GM19238 (cell line): ENCODE results near the gene PAN3.
A peak's percentile ranks its signal among the peaks of the same experiment; 100 is the strongest.

Source experiments
- DNase-seq: peaks from one replicate; pipeline ENCODE4 v3.0.0; 2011; ENCODE audit warnings: low spot score; ENCODE audit not compliant: insufficient read length

The PAN3 gene

DNA sequence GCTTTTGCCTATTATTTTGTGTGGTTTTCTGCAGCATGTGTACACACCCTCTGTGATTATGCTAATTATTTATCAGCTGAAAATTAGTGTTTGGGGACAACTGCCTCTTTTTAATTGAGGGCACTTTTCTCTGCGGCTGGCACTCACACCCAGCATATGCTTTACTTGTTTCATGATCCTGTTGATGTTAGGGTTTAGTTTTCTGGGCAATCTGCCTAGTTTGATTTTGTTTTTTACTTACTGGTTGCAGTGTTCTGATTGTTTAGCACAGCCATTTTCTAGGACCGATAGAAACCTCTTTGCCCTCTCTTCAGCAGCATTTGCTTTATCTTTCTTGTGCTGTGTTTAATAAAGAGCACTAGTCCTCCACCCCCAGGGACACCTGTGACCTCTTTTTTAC lies 161.6 kb downstream of the PAN3 start:
- DNase-seq = no peak

DNA sequence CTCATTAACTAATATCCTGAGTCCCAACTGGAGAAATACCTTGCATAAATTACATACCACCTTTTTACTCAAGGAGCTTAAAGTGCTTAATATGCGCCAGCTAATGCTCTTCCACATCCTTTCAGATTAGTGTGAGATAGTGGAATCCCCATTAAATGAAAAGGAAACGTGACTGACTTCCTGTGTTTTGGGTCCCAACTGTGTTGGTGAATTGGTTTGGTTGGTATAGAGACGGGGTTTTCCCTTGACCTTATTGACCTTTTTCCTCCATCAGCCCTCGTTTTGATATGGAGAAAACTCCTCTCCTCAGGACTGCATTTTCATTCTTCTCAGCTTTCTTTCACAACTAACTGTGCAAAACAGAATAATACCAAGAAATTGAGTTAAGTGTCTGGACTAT lies 163.5 kb downstream of the PAN3 start:
- no peak for DNase-seq

DNA sequence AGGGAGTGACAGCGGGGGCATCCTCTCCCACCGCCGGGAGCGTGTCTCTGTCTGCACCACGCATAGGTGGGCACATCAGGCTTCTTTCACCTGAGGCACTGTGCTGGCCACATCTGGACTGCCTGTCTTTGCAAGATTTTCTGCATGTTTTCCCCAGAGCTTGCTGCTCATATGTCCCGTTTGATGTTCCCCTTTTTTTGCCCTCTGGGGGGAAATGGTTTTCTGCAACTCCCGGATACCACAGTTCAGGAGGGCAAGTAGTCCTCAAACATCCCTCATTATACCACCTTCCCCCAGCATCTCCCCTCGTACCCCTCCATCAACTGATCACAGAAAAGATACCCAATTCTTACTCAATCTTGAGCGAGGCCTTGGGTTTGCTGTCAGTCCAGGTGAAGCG lies 168.0 kb downstream of the PAN3 start:
- DNase-seq = no peak

DNA sequence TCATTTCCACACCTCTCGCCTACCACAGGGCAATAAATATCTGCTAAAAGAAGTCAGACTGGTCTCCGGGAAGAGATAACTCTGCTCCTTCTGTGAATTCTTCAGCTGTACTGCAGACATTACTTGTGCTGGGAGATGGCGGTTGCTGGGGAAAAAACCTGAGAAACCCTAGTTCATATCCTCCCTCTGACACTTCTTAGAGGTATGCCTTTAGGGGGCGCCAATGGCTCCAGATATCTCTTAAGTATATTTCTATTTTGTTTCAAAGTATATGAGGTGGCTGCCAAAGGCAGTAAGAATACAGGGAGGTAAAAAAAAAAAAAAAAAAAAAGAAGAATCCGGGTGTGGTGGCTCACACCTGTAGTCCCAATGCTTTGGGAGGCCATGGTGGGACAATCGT lies 175.2 kb downstream of the PAN3 start:
- no peak for DNase-seq

DNA sequence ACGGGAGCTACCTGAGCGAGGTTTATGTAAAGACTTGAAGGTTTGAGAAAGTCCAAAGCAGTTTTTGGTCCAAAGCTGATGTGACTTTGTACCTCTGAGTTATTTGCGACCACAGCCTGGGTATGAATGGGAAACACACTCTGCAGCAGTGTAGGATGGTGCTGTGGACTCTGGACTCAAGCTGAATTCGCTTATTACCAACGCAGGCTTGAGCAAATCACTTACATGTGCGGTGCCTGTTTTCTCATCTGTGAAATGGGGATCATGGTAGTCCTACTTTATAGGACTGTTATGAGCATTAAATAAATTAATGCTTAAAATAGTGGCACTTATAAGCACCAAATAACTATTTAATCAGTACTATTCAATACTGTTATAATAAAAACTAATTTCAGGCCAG lies 176.5 kb downstream of the PAN3 start:
- DNase-seq = no peak

DNA sequence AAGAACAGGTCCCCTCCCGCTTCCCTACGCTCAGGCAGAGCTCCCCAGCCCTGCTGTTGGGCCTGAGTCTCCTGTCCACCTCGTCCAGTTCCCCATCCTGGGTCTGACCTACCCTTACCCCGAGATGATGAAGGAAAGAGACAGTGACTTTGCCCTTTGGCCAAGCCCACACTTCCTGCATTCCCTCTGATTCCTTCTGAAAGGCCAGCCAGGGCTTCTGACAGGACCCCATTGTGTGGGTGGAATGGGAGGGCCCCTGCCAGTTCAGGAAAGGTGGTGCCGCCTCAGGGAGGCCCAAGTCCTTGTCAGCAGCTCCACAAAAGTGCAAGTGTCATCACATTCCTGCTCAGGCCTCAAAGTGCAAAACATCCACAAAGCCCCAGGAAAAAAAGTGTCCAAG lies 177.8 kb downstream of the PAN3 start:
- DNase-seq = no peak

DNA sequence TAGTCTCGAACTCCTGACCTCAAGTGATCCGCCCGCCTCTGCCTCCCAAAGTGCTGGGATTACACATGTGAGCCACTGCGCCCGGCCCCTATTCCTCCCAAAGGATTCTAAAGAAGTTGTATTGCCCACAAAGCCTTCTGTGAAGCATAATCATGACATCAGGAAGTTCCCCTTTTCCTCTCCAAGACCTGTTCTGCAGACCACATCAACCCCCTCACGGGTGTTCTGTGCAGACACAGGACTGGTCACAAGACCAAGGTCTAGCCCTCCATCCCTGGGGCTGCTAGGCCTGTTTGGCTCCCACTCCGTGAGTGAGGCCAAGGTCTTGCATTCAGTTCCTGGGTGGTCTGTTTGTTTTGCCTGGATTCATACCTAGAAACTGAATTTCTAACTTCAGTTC lies 178.5 kb downstream of the PAN3 start:
- no peak for DNase-seq

DNA sequence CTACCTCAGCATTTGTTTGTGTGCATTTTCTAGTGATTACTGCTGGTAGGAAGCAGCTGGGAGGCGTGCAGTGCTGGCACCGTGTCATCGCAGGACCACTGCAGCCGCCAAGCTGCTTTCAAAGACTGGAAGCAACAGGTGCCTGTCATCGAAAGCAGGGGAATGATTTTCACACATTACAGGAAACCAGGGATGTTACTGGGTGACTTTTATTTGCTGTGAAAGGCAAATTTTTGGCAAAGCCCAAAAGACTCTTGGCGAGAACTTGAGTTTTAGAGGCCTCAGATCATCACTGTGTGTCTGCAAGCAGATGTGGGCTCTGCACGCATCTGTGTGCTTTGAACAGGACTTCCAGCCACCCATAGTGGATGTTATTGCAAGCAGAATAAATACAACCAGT lies 180.2 kb downstream of the PAN3 start:
- DNase-seq = no peak

DNA sequence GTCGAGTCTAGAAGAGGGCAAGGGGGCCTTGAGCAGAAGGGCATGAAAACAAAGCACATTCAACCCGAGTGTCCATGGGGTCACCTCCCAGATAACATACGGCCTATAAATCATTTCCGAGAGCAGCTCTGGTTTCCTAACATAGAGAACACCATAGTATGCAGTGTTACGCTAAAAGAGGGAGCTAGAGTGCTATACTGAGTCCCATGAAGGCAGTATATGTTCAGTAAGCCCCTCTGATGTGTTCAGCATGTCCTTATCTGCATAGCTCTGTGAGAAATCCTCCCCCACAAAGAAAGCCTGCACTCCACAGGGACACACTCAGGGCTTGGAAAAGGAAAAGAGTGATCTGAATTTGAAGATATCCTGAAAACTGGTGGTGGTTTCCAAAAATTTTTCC lies 181.2 kb downstream of the PAN3 start:
- DNase-seq = no peak

DNA sequence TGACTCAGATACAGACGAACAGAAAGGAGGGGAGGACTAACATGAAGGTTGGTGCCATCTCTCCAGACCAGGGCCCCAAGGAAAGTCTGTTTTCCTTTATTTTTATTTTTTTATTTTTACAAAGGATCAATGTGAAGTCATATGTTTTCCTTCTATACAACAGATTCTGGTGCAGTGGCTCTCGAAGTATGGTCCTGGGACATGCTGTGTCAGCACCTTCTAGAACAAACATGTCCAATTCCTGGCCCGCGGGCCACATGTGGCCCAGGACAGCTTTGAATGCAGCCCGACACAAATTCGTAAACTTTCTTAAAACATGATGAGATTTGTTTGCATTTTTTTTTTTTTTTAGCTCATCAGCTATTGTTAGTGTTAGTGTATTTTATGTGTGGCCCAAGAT lies 181.9 kb downstream of the PAN3 start:
- no peak for DNase-seq

DNA sequence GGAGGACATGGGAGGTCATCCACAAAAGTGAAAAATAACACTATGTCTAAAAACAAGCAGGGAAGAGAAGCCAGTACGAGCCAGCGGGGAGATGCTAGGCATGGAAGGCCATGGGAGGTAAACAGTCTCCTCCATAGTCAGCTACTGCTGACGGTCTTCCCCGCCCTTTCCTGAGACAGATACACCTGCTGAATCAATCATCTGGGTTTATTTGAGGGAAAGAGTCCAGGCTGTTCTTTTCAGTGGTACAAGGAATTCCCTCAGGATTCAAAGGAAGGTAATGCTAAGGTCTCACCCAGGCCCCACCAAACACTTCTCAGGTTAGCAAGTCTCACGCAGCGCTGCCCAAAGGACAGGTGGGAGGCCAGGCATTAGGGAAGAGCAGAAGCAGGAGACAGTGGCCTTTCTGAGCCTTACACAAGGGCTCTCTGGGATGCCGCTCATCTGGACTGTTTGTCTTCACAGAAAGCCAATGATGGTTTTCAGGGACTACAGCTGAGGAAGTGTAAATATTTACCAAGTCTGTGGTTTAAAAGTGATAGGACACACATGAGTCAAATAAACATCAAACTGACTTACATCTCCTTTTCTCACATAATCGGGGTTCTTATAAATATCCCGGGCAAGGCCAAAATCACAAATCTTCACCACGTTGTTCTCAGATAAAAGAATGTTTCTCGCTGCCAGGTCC lies 182.7 kb downstream of the PAN3 start:
- DNase-seq = no peak

DNA sequence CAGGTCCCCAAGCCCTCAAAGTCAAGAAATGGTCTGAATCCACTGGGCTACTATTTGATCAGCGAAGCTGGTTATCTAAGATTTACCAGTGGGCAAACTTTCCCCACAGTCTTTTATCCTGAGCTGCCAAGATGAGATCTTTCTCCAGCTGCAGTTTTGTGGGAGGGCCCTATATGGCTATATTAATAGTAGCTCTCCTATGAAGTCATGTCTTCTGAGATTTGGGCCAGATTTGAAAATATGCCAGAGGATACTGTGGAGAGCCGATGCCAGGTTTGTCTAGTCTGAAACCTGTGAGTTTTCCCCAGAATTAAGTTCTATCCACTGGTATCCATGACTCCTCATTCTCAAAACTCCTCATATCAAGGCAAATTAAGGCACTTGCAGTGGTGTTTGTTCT lies 183.4 kb downstream of the PAN3 start:
- no peak for DNase-seq

DNA sequence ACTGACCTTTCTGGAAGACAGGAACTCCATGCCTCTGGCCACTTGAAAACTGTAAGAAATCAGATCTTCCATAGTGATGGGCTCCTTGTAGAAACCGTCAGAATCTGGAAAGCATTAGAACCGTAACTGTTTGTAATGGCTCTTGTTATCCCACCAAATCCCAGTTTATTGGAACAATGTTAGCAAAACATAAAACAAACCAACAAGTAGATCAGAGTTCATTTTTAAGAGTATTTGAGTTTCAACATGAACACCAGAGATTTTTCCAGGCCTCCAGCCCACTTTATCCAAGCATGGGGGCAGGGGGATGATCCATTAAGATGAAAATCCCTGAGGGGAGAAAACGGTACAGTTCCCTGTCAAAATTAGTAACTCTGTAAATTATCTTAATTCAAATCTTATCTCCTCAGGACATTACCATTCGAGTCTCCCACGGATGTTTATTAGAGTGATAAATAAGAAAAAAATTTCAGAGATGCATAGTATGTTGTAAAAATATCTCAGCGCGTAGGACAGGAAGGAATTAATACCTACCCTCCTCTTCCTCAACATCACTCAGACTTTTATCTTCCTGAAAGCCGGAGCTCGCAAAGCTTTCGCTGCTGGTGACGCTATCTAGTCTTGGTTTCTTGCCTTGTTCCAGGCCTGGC lies 184.0 kb downstream of the PAN3 start:
- DNase-seq = no peak

DNA sequence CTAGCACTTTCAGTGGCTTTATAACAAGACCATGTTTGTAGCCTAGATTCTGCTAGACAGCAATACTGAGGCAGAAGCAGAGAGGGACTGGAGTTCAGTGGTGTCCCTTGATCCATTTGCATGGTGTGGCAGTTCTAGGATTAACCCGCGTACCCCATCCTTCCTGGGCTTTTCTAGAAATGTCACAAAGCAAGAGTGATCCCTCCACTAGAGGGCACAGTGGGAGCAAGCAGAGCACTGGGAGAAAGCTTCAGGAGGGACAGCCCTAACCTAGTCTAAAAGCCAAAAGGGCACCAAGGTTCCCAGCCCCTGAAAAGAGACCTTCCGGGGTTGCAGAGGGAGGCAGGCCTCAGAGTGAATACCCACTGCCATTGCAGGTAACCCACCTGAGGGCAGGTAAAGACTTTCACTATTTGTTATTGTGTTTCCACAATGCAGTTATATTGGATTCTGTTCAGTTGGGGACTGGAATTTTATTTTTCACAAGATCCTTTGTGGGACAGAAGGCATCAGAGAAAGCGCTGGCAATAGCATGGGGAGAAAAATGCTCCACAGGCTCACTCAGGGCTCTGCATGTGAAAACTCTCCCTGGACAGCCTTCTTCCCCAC lies 185.9 kb downstream of the PAN3 start:
- peak; percentile 64 for DNase-seq

DNA sequence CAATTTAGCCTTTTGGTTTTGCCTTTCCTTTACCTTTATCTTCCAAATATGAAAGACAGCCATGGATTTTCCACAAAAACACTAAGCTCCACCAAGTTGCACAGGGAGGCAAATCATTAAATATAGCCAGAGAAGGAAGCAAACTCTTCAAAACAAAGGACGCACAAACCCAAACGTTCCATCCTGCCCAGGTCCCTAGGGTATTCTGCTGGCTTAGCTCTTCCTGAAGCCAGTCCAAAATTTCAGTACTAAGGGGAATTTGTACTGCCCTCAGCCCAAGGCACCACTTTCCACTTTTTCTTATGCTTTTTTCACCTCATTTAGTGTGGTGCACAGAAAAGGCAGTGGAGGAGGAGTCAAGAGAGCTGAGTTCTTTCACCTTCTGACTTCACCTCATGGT lies 186.7 kb downstream of the PAN3 start:
- no peak for DNase-seq

DNA sequence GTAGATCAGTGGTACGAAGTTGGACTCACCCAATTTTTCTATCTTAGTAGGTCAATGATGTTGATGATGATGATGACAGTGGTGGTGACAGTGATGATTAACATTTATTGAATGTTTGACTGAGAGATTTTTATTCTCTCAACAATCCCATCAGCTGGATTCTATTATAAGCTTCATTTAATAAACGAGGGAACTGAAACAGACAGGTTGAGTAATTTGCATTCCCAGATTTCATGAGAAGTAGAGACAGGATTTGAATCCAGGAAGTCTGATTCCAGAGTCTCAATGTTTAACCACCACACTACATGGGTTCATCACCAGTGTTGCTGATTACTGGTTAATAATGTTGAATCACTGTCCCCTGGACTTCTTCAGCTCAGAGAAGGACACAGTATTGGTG lies 187.7 kb downstream of the PAN3 start:
- DNase-seq = no peak

DNA sequence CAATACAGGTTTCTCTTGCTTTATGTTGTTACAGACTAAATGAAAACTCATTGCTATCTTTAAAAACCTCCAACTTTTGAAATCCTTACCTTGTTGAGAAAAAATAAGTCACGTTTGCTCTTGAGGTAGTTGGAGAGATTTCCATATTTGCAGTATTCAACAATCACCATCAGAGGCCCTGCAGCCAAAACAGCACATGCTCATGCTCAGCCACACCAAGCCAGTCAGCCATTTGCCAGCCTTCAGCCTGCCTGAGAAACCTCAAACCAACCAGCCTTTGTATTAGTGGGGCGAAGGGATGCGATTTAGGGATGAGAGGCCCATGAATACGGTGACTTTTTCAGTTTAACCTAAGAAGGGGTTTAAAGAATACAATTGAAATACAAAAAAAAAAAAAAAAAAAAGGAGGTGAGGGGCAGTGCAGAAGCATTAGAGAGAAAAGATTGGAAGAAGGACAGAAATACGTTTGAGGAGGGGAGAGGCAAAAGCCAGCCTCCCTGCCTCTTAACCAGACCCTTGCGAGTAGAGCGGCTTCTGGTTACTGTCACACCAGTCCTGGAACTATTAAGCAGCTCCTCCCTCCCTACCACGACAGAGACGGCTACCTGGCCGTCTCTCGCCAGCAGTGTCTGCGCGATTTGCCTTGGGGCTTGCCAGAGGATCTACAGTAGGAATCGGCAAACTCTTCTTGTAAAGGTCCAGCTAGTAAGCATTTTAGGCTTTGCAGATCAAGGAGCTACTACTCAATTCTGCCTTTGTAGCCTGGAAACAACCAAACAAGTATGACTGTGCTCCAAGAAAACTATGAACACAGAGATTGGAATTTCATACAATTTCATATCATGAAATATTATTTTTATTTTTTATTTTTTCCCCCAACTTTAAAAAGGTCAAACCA lies 189.3 kb downstream of the PAN3 start:
- no peak for DNase-seq

DNA sequence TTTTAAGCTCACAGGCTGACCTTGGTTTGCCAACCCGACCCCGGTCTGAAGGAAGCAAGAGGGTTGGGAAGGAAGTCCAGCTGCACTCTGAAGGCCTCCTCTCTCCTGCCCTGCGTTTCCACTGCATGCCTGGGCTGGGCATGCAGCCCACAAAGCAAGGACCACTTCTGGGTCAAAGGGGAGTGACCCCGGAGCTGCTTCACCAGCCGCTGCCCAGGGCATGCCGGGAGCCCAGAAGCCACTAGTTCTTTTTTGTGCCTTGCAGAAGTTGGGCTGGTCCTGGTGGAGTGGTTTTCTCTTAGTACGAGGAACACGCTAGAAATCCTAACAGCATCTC lies 189.9 kb downstream of the PAN3 start:
- no peak for DNase-seq

DNA sequence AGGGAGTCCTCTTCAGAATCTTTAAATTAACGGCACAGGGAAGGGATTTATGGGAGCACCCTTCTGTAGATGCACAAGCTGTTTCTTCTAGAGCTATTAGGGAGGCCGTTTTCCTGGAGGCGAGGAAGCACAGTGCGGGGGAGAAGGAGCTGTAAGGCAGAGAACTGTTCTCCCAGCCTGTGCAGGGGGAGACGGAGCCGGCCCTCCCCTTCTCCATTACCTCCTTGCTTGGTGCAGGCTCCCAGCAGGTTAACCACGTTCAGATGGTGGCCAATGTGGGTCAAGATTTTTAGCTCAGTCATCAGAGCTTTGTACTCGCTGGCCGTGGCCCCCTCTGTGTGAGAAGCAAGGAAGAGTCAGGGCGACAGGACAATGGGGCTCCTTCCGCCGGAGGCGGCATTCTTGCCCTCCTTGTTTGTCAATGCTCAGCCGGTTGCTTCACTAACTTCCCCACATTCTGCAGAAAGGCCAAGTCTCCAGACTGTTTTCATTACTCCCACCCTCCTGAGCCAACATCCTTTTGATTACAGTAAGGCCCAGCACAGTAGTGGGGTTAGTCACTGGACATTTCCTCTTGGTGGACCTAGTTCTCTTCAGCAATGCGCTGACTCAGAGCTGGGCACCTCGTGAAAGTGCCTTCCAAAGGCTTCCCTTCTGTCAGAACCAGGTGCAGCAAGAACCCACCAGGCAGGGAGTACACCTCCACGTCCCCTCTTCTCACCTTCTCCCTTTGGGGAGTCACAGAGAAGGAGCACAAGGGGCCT lies 191.2 kb downstream of the PAN3 start:
- DNase-seq = no peak

DNA sequence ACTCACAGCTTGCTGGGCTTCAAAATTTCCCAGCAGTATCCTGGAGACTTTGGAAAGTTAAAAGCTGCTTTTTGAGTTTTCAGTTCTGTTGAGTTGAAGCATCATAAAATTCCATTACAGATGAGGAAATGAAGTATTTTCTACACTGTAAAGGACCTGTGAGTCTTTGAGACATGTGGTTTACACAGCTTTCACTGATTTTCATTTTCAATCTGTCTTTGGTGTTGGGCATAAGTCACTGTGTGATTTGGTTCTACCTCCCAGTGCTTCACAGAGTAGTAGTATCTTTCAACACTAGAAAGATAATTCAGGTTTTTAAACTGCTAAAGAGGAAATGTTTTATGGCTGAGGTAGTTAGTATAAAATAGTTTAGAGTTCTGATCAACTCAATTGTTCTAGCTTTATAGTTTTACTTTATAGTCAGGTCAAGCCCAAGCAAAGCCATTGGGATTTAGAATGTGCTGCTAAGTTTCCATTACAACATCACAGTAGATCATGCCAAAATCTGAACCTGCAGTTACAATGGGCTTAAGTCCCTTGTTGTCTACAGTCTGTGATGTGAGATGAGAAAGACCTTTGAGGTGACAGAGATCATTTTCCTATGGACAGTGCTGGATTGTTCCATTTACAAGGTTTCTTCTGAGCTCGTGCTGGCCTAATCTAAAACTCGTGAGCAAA lies 195.0 kb downstream of the PAN3 start:
- no peak for DNase-seq

DNA sequence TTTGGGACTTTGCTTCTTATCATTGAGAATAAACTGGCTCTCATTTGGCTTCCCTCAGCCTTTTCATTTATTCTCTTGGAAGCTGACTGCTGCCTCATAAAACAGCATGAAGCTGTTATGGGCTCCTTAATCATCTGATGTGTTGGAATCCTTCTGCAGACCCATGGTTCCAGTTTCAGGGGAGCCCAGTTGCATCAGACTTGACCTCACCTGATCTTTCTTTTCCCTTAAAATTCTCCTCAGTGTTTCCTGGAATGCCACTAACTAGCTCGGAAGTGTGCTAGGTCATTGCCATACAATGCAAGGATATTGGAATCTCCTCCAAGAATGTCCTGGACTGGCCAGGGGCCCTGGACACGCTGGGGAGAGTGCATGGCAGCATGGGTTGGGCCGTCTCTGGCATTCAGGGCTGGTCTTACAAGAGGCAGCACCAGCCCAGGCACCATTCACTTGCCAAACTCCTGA lies 197.9 kb downstream of the PAN3 start:
- DNase-seq = no peak
